Neural cell (in vitro differentiated cells): Measurements from ENCODE around the gene KRTAP10-1. TPM values are rescaled to one million over a fixed set of nuclear protein-coding genes. Genes with fewer than 3 reads are reported as not detected.

ENCODE experiments used
- H2AFZ ChIP-seq: fragments of 200-600, 300-800 bp; sonication (generic), shearing (Covaris generic); 2 replicates; pipeline ENCODE4 v1.6.0; 2014; ENCODE audit warnings: low read depth, mild to moderate bottlenecking, antibody characterized with exemption, low read length, moderate library complexity
- H3F3A ChIP-seq: fragments of 200-600 bp; shearing (Covaris generic); 2 replicates; pipeline ENCODE4 v1.6.1; 2016; ENCODE audit warnings: mild to moderate bottlenecking, moderate library complexity, mixed read lengths, antibody characterized with exemption, low read length; ENCODE audit not compliant: insufficient read depth, poor library complexity, severe bottlenecking
- H3K27ac ChIP-seq: fragments of 200-600, 300-800 bp; sonication (generic), shearing (Covaris generic); 2 replicates; pipeline ENCODE4 v1.5.1; 2014; ENCODE audit warnings: mild to moderate bottlenecking, low read length, moderate library complexity
- H3K27me3 ChIP-seq: fragments of 300-800, 200-600 bp; sonication (generic), shearing (Covaris generic); 2 replicates; pipeline ENCODE4 v1.6.0; 2014; ENCODE audit warnings: mild to moderate bottlenecking, low read depth, low read length, moderate library complexity; ENCODE audit not compliant: insufficient read depth
- H3K36me3 ChIP-seq: fragments of 300-800, 200-600 bp; sonication (generic), shearing (Covaris generic); 2 replicates; pipeline ENCODE4 v1.5.1; 2014; ENCODE audit warnings: mild to moderate bottlenecking, antibody characterized with exemption, low read length, moderate library complexity; ENCODE audit not compliant: insufficient read depth
- H3K4me2 ChIP-seq: fragments of 300-800, 200-600 bp; sonication (generic), shearing (Covaris generic); 2 replicates; pipeline ENCODE4 v1.6.0; 2014; ENCODE audit warnings: mild to moderate bottlenecking, low read length
- H3K4me3 ChIP-seq: fragments of 300-800, 200-600 bp; sonication (generic), shearing (Covaris generic); 2 replicates; pipeline ENCODE4 v1.5.1; 2014; ENCODE audit warnings: mild to moderate bottlenecking, low read length, moderate library complexity
- H3K79me2 ChIP-seq: fragments of 200-600 bp; shearing (Covaris generic); replicated peaks from 2 replicates; pipeline ENCODE4 v1.6.0; 2014; ENCODE audit warnings: mild to moderate bottlenecking, low read length, moderate library complexity; ENCODE audit not compliant: insufficient read depth
- H3K9ac ChIP-seq: fragments of 300-800, 200-600 bp; sonication (generic), shearing (Covaris generic); 2 replicates; pipeline ENCODE4 v1.6.1; 2016; ENCODE audit warnings: mild to moderate bottlenecking, low read length, mixed read lengths
- H3K9me2 ChIP-seq: fragments of 200-600 bp; shearing (Covaris generic); 2 replicates; pipeline ENCODE4 v1.6.1; 2016; ENCODE audit warnings: mild to moderate bottlenecking, low read length, mixed read lengths; ENCODE audit not compliant: insufficient read depth
- H3K9me3 ChIP-seq: fragments of 200-600, 300-800 bp; sonication (generic), shearing (Covaris generic); 2 replicates; pipeline ENCODE4 v1.6.1; 2016; ENCODE audit warnings: mild to moderate bottlenecking, mixed run types, low read length, moderate library complexity, mixed read lengths
- H4K20me1 ChIP-seq: fragments of 200-600 bp; shearing (Covaris generic); 2 replicates; pipeline ENCODE4 v1.6.1; 2016; ENCODE audit warnings: mild to moderate bottlenecking, mixed run types; ENCODE audit not compliant: insufficient read depth
- CTCF ChIP-seq: fragments of 450-650 bp; IDR thresholded peaks from 2 replicates; pipeline ENCODE4 v1.5.1; 2014; ENCODE audit warnings: antibody characterized with exemption, mild to moderate bottlenecking, moderate library complexity; ENCODE audit not compliant: poor library complexity, severe bottlenecking
- EP300 ChIP-seq: fragments of 450-650 bp; conservative IDR thresholded peaks from 2 replicates; pipeline ENCODE4 v1.6.1; 2014; ENCODE audit warnings: antibody characterized with exemption, mild to moderate bottlenecking, moderate library complexity; ENCODE audit not compliant: poor library complexity, severe bottlenecking
- EZH2 ChIP-seq: fragments of 200-600, 300-800 bp; shearing (Covaris generic), sonication (generic); IDR thresholded peaks from 2 replicates; pipeline ENCODE4 v1.6.1; 2014; ENCODE audit warnings: antibody characterized with exemption, low read length, borderline replicate concordance, mild to moderate bottlenecking; ENCODE audit not compliant: insufficient read depth, poor library complexity, severe bottlenecking
- MXI1 ChIP-seq: fragments of 450-650 bp; conservative IDR thresholded peaks from 2 replicates; pipeline ENCODE4 v1.6.1; 2014; ENCODE audit warnings: antibody characterized with exemption, mild to moderate bottlenecking; ENCODE audit not compliant: poor library complexity, severe bottlenecking
- POLR2AphosphoS5 ChIP-seq: IDR thresholded peaks from 2 replicates; pipeline ENCODE4 v1.6.1; 2012
- RAD21 ChIP-seq: fragments of 450-650 bp; conservative IDR thresholded peaks from 2 replicates; pipeline ENCODE4 v1.6.1; 2014; ENCODE audit warnings: antibody characterized with exemption, mild to moderate bottlenecking, moderate library complexity
- REST ChIP-seq: IDR thresholded peaks from 2 replicates; pipeline ENCODE4 v1.6.1; 2012; ENCODE audit warnings: borderline replicate concordance
- SMC3 ChIP-seq: fragments of 450-650 bp; conservative IDR thresholded peaks from 2 replicates; pipeline ENCODE4 v1.6.1; 2014; ENCODE audit warnings: antibody characterized with exemption, mild to moderate bottlenecking, moderate library complexity; ENCODE audit not compliant: poor library complexity
- TAF1 ChIP-seq: IDR thresholded peaks from 2 replicates; pipeline ENCODE4 v1.6.1; 2012; ENCODE audit warnings: low read depth
- polyA plus RNA-seq: library from polyadenylated mRNA; depleted of rRNA; stranded (reverse); fragments of >200 nt; gene quantifications from 2 replicates; pipeline ENCODE4 v1.2.3, GENCODE V29; 2014

KRTAP10-1 gene
- polyA plus RNA-seq, 1 donor from 2014 or later, result not detected

DNA sequence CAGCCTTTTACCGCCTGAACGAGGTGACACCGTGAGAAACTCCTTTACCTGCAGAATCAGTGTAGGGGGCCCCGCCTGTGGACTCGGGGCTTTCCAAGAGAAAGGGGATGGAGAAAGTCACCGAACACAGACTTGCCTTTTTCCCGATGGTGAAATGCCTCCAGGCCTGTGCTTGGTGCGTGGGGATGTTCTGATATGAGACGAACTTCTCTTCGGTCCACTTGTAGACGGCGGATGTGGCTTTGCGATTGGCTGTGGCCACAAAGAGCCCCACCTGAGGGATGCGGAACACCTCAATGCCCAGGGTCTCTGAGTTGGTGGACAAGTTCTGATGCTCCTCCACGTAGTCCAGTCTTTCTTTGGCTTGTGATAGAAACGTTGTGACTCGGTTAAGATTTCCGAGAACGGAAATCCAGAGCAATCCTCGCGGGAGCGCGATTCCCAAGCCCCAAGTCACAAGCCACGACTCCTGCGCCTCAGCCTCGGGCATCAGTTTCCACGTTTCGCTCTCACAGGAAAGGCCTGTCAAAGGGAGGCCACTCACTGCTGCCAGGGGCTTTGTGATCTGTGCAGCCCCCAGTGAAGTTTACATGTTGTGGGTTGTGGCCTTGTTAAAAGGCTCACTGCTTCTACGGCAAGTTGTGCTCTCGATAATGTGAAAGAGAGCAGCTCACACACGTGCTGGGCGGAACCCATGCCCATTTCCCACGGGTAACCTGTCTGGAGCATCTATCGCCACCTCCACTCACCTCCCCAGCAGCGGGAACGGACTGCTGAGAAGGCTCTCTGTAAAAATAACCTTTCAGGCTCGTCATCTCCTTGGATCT lies 12.6 kb downstream of the KRTAP10-1 start:
- Histone ChIP-seq H3K4me3 (no peak overlapping the region), H3K79me2 (no peaks in the 10 kb centered on the region), H3K9ac (no peak overlapping the region), H3K9me2 (no peaks in the 10 kb centered on the region), H4K20me1 (no peaks in the 10 kb centered on the region), H3K36me3 (no peaks in the 10 kb centered on the region), H3F3A (no peaks in the 10 kb centered on the region), H2AFZ (no peak overlapping the region), H3K27ac (no peak overlapping the region), H3K27me3 (no peaks in the 10 kb centered on the region), H3K9me3 (no peaks in the 10 kb centered on the region), H3K4me2 (no peak overlapping the region)
- TF ChIP-seq REST, result no peak
- no peak for TF ChIP-seq SMC3
- TF ChIP-seq EP300, result no peak
- TF ChIP-seq RAD21, result no peak
- no peak for TF ChIP-seq MXI1
- no peak for TF ChIP-seq CTCF
- TF ChIP-seq POLR2AphosphoS5, result no peak
- TF ChIP-seq TAF1, result no peak

GRCh38 chr21:44526096-44526997 lies 13.6 kb downstream of the KRTAP10-1 start:
- no peaks in the 10 kb centered on the region for H3K79me2 ChIP-seq
- H2AFZ ChIP-seq, result no peak overlapping the region
- no peaks in the 10 kb centered on the region for H3K9me2 ChIP-seq
- H3K9me3 ChIP-seq, result no peaks in the 10 kb centered on the region
- H3K27ac ChIP-seq, result no peak overlapping the region
- no peak for TF ChIP-seq SMC3
- no peak for TF ChIP-seq EZH2
- TF ChIP-seq EP300, result no peak
- TF ChIP-seq POLR2AphosphoS5, result no peak
- no peak for TF ChIP-seq CTCF
- TF ChIP-seq TAF1, result no peak
- no peak for TF ChIP-seq MXI1
- TF ChIP-seq REST, result no peak
- TF ChIP-seq RAD21, result no peak
- no peak overlapping the region for H3K4me3 ChIP-seq
- no peaks in the 10 kb centered on the region for H3K36me3 ChIP-seq
- H3K9ac ChIP-seq, result no peak overlapping the region
- no peaks in the 10 kb centered on the region for H4K20me1 ChIP-seq
- H3F3A ChIP-seq, result no peaks in the 10 kb centered on the region
- no peak overlapping the region for H3K4me2 ChIP-seq
- no peaks in the 10 kb centered on the region for H3K27me3 ChIP-seq
